H9 (cell line): Measurements from ENCODE around the gene LY6G5C. TPM values are rescaled to one million over a fixed set of nuclear protein-coding genes. Genes with fewer than 3 reads are reported as not detected.

Source experiments
- DNase-seq: peaks from one replicate; pipeline ENCODE4 v3.0.0-alpha.2; 2017
- H2AFZ ChIP-seq: one replicate; pipeline ENCODE4 v1.6.1; 2013; ENCODE audit warnings: mild to moderate bottlenecking, low read length, control low read depth, moderate library complexity
- H2AK5ac ChIP-seq: 2 replicates; pipeline ENCODE4 v1.6.1; 2013; ENCODE audit warnings: low read length, control low read depth, mixed read lengths; ENCODE audit not compliant: insufficient read length
- H2BK120ac ChIP-seq: one replicate; pipeline ENCODE4 v1.6.1; 2013; ENCODE audit warnings: low read depth, mild to moderate bottlenecking, low read length, control low read depth, inconsistent platforms; ENCODE audit not compliant: poor library complexity, severe bottlenecking
- H2BK12ac ChIP-seq: 2 replicates; pipeline ENCODE4 v1.6.1; 2013; ENCODE audit warnings: low read length, control low read depth, mixed read lengths, low read depth; ENCODE audit not compliant: insufficient read length
- H2BK15ac ChIP-seq: 2 replicates; pipeline ENCODE4 v1.6.1; 2013; ENCODE audit warnings: low read depth, low read length, control low read depth
- H2BK20ac ChIP-seq: one replicate; pipeline ENCODE4 v1.6.1; 2013; ENCODE audit warnings: low read depth, mild to moderate bottlenecking, low read length, control low read depth, inconsistent platforms; ENCODE audit not compliant: poor library complexity, severe bottlenecking
- H2BK5ac ChIP-seq: 2 replicates; pipeline ENCODE4 v1.6.1; 2013; ENCODE audit warnings: low read length, control low read depth, mixed read lengths; ENCODE audit not compliant: insufficient read length
- H3K14ac ChIP-seq: 2 replicates; pipeline ENCODE4 v1.6.1; 2013; ENCODE audit warnings: low read length, control low read depth; ENCODE audit not compliant: insufficient read depth
- H3K18ac ChIP-seq: 2 replicates; pipeline ENCODE4 v1.6.1; 2013; ENCODE audit warnings: low read depth, mild to moderate bottlenecking, mixed read lengths, low read length, control low read depth; ENCODE audit not compliant: insufficient read length
- H3K23ac ChIP-seq: 2 replicates; pipeline ENCODE4 v1.6.1; 2013; ENCODE audit warnings: low read length, control low read depth, mixed read lengths, low read depth; ENCODE audit not compliant: insufficient read length
- H3K23me2 ChIP-seq: 2 replicates; pipeline ENCODE4 v1.6.1; 2013; ENCODE audit warnings: low read depth, mild to moderate bottlenecking, mixed read lengths, low read length, control low read depth; ENCODE audit not compliant: insufficient read length, poor library complexity, severe bottlenecking
- H3K27ac ChIP-seq: 2 replicates; pipeline ENCODE4 v1.5.1; 2013; ENCODE audit warnings: low read length, control low read depth, mixed read lengths, low read depth; ENCODE audit not compliant: insufficient read length
- H3K27me3 ChIP-seq: 2 replicates; pipeline ENCODE4 v1.6.1; 2013; ENCODE audit warnings: low read length, control low read depth, inconsistent platforms; ENCODE audit not compliant: insufficient read depth
- H3K4ac ChIP-seq: 2 replicates; pipeline ENCODE4 v1.6.1; 2013; ENCODE audit warnings: low read depth, mild to moderate bottlenecking, control low read depth, inconsistent platforms, low read length, moderate library complexity
- H3K4me1 ChIP-seq: 2 replicates; pipeline ENCODE4 v1.6.1; 2013; ENCODE audit warnings: low read length, control low read depth, inconsistent platforms; ENCODE audit not compliant: insufficient read depth
- H3K4me2 ChIP-seq: 2 replicates; pipeline ENCODE4 v1.6.1; 2013; ENCODE audit warnings: low read length, control low read depth, mixed read lengths; ENCODE audit not compliant: insufficient read length, insufficient read depth
- H3K56ac ChIP-seq: 2 replicates; pipeline ENCODE4 v1.6.1; 2013; ENCODE audit warnings: low read depth, mild to moderate bottlenecking, mixed read lengths, low read length, control low read depth; ENCODE audit not compliant: insufficient read length
- H3K79me1 ChIP-seq: 2 replicates; pipeline ENCODE4 v1.6.1; 2013; ENCODE audit warnings: low read depth, mild to moderate bottlenecking, moderate library complexity, low read length, control low read depth, inconsistent platforms; ENCODE audit not compliant: insufficient read depth, poor library complexity, severe bottlenecking
- H3K79me2 ChIP-seq: 2 replicates; pipeline ENCODE4 v1.6.1; 2013; ENCODE audit warnings: low read length, control low read depth, inconsistent platforms; ENCODE audit not compliant: insufficient read depth
- H3K9ac ChIP-seq: 2 replicates; pipeline ENCODE4 v1.6.1; 2013; ENCODE audit warnings: low read length, control low read depth, mixed read lengths; ENCODE audit not compliant: insufficient read length; ENCODE audit errors: extremely low read depth
- H3K9me3 ChIP-seq: one replicate; pipeline ENCODE4 v1.6.1; 2013; ENCODE audit warnings: low read depth, low read length, inconsistent platforms; ENCODE audit not compliant: control insufficient read depth
- H3T11ph ChIP-seq: one replicate; pipeline ENCODE4 v1.6.1; 2013; ENCODE audit warnings: mild to moderate bottlenecking, low read length, control low read depth, inconsistent platforms
- H4K20me1 ChIP-seq: one replicate; pipeline ENCODE4 v1.6.1; 2013; ENCODE audit not compliant: control insufficient read depth, insufficient read length, insufficient read depth
- H4K5ac ChIP-seq: 2 replicates; pipeline ENCODE4 v1.6.1; 2013; ENCODE audit warnings: low read depth, mild to moderate bottlenecking, mixed read lengths, low read length, control low read depth; ENCODE audit not compliant: insufficient read length
- H4K8ac ChIP-seq: replicated peaks from 2 replicates; pipeline ENCODE4 v1.6.1; 2013; ENCODE audit warnings: low read length, control low read depth, mixed read lengths, low read depth; ENCODE audit not compliant: insufficient read length
- H4K91ac ChIP-seq: 2 replicates; pipeline ENCODE4 v1.6.1; 2013; ENCODE audit warnings: low read depth, mild to moderate bottlenecking, moderate library complexity, mixed read lengths, low read length, control low read depth; ENCODE audit not compliant: insufficient read length
- H3K27ac Mint-ChIP-seq, 3 experiments: 2 replicates in 2 of 3; 3 replicates in 1 of 3; pipeline ENCODE4 v1.8.0; 2020 to 2021; ENCODE audit warnings: mixed read lengths in 3 of 3, mild to moderate bottlenecking in 1 of 3, moderate library complexity in 1 of 3
- H3K27me3 Mint-ChIP-seq: 2 replicates; pipeline ENCODE4 v1.8.0; 2021; ENCODE audit warnings: low read depth, mild to moderate bottlenecking, moderate library complexity, mixed read lengths
- H3K36me3 Mint-ChIP-seq, 3 experiments: 2 replicates in 2 of 3; 3 replicates in 1 of 3; pipeline ENCODE4 v1.8.0; 2020 to 2021; ENCODE audit warnings: low read depth in 3 of 3, mixed read lengths in 3 of 3; ENCODE audit not compliant: insufficient read depth in 1 of 3
- H3K4me1 Mint-ChIP-seq, 2 experiments: 2 replicates each; pipeline ENCODE4 v1.8.0; 2020; ENCODE audit warnings: mixed read lengths in 2 of 2
- H3K4me3 Mint-ChIP-seq, 2 experiments: 2 replicates in 1 of 2; 3 replicates in 1 of 2; pipeline ENCODE4 v1.8.0; 2020 to 2021; ENCODE audit warnings: mild to moderate bottlenecking in 2 of 2, mixed read lengths in 2 of 2, moderate library complexity in 1 of 2
- H3K9me3 Mint-ChIP-seq, 2 experiments: 2 replicates in 1 of 2; 3 replicates in 1 of 2; pipeline ENCODE4 v1.8.0; 2020; ENCODE audit warnings: mild to moderate bottlenecking in 2 of 2, mixed read lengths in 2 of 2, moderate library complexity in 1 of 2
- WGBS: extraction: QIAGEN DNeasy Blood & Tissue Kit; methylation state at CpG from one replicate; pipeline ENCODE4 v1.1.7; 2013; ENCODE audit warnings: missing lambda C conversion rate, low lambda C conversion rate, mixed read lengths; ENCODE audit not compliant: insufficient read length; ENCODE audit errors: extremely low coverage; 5-methylcytosine and 5-hydroxymethylcytosine counted together
- total RNA-seq: library from RNA; stranded (reverse); gene quantifications from 2 replicates; pipeline ENCODE4 v1.2.1, GENCODE V29; 2021
- TF ChIP-seq, protein P1 (sequence below): fragments of 200-600 bp; sonication (generic); conservative IDR thresholded peaks from 3 replicates; pipeline ENCODE4 v1.8.0; 2021; ENCODE audit warnings: antibody characterized with exemption, mild to moderate bottlenecking

The LY6G5C gene
- total RNA-seq, 1 experiment from 2014 or later = 2.2 TPM

GRCh38 chr6:31713465-31713864 lies 32.6 kb upstream of the LY6G5C start:
- H3K4me3 Mint-ChIP-seq = no peak overlapping the region; a peak in 1 of 5 replicates
- H2AFZ ChIP-seq = no peak overlapping the region

More at GRCh38 chr6:31713465-31713864, 32.6 kb upstream of the LY6G5C start:
- Histone ChIP-seq H3K79me1 (no peaks in the 10 kb centered on the region), H4K8ac (no peak overlapping the region), H3T11ph (no peak overlapping the region), H4K5ac (no peak overlapping the region), H2BK15ac (no peak overlapping the region), H3K9me3 (no peaks in the 10 kb centered on the region), H3K4me1 (peaks cover 5% of the 10 kb centered on the region; the same call in 1 of the 2 replicates), H3K27me3 (no peaks in the 10 kb centered on the region), H2AK5ac (no peak overlapping the region), H3K14ac (0 out of 2 replicates have a peak overlapping the region, but pooled peaks have one; percentile 64), H3K27ac (no peak overlapping the region), H3K4ac (no peak overlapping the region), H3K23ac (no peak overlapping the region), H4K91ac (no peak overlapping the region), H2BK120ac (no peak overlapping the region), H3K18ac (no peak overlapping the region), H2BK5ac (no peak overlapping the region), H4K20me1 (no peaks in the 10 kb centered on the region), H3K9ac (no peak overlapping the region), H2BK12ac (peak overlapping the region; percentile 15), H3K23me2 (no peaks in the 10 kb centered on the region), H3K56ac (no peak overlapping the region), H3K79me2 (no peaks in the 10 kb centered on the region), H3K4me2 (no peak overlapping the region), H2BK20ac (no peak overlapping the region)
- H3K4me1 Mint-ChIP-seq = peaks cover 44 to 55% of the 10 kb centered on the region in 2 experiments
- H3K9me3 Mint-ChIP-seq = no peaks in the 10 kb centered on the region
- no peaks in the 10 kb centered on the region for H3K36me3 Mint-ChIP-seq
- no peak for DNase-seq
- TF ChIP-seq, protein P1, sequence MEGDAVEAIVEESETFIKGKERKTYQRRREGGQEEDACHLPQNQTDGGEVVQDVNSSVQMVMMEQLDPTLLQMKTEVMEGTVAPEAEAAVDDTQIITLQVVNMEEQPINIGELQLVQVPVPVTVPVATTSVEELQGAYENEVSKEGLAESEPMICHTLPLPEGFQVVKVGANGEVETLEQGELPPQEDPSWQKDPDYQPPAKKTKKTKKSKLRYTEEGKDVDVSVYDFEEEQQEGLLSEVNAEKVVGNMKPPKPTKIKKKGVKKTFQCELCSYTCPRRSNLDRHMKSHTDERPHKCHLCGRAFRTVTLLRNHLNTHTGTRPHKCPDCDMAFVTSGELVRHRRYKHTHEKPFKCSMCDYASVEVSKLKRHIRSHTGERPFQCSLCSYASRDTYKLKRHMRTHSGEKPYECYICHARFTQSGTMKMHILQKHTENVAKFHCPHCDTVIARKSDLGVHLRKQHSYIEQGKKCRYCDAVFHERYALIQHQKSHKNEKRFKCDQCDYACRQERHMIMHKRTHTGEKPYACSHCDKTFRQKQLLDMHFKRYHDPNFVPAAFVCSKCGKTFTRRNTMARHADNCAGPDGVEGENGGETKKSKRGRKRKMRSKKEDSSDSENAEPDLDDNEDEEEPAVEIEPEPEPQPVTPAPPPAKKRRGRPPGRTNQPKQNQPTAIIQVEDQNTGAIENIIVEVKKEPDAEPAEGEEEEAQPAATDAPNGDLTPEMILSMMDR = no peak
- peak overlapping the region in 1 of 3 experiments; percentile 31; a peak in 1 of 7 replicates for H3K27ac Mint-ChIP-seq
- H3K27me3 Mint-ChIP-seq = peaks cover 8% of the 10 kb centered on the region
- no CpG with 5 or more reads among the region's 4 CpGs for WGBS
